Thoracic aorta (tissue), 2 donors: ENCODE measurements around the gene MAD1L1. TPM values are rescaled to one million over a fixed set of nuclear protein-coding genes. Genes with fewer than 3 reads are reported as not detected.

Experiments
- ATAC-seq: fragments of 150-250 bp; one replicate; pipeline ENCODE4 v1.8.0; 2017; ENCODE audit warnings: low read depth; ENCODE audit not compliant: insufficient number of reproducible peaks, low FRiP score
- DNase-seq: peaks from one replicate; pipeline ENCODE4 v3.0.0-alpha.2; 2020; ENCODE audit warnings: low spot score
- H3K27ac ChIP-seq, 2 donors: fragments of 200-600 bp; sonication (generic); 1 replicate in 1 of 2; 2 replicates in 1 of 2; pipeline ENCODE4 v1.5.1; 2016; ENCODE audit warnings: mild to moderate bottlenecking in 2 of 2, moderate library complexity in 2 of 2
- H3K27me3 ChIP-seq: fragments of 200-600 bp; sonication (generic); replicated peaks from 2 replicates; pipeline ENCODE4 v1.6.0; 2016; ENCODE audit warnings: mild to moderate bottlenecking; ENCODE audit not compliant: insufficient read depth
- H3K36me3 ChIP-seq: fragments of 200-600 bp; sonication (generic); one replicate; pipeline ENCODE4 v1.5.1; 2016
- H3K4me1 ChIP-seq, 2 donors: fragments of 200-600 bp; sonication (generic); 1 replicate in 1 of 2; 2 replicates in 1 of 2; pipeline versions ENCODE4 v1.5.1 to v1.6.0; 2016; ENCODE audit warnings: low read depth in 2 of 2, mild to moderate bottlenecking in 1 of 2; ENCODE audit not compliant: control insufficient read depth in 1 of 2
- H3K4me3 ChIP-seq: fragments of 200-600 bp; sonication (generic); 2 replicates; pipeline ENCODE4 v1.5.1; 2016; ENCODE audit warnings: mild to moderate bottlenecking
- H3K9me3 ChIP-seq: fragments of 200-600 bp; sonication (generic); 2 replicates; pipeline ENCODE4 v1.5.1; 2016
- total RNA-seq, 2 donors: library from RNA; depleted of rRNA; stranded (reverse); fragments of >200 nt; gene quantifications; one replicate each; pipeline versions ENCODE4 v1.1.0 to v1.2.3, GENCODE V29; 2016
- TF ChIP-seq, protein P1 (sequence below): fragments of 200-600 bp; sonication (generic); IDR thresholded peaks from one replicate; pipeline ENCODE4 v1.5.1; 2019; ENCODE audit warnings: antibody characterized with exemption

Gene MAD1L1
- total RNA-seq, 2 donors from 2014 or later = 27.4 to 41.3 TPM

GRCh38 chr7:2132243-2132642, 100.5 kb downstream of the MAD1L1 start:
- no peaks in the 10 kb centered on the region for H3K27me3 ChIP-seq
- ATAC-seq = no peak
- no peak for DNase-seq
- peaks cover 4% of the 10 kb centered on the region for H3K36me3 ChIP-seq
- H3K4me3 ChIP-seq = no peak overlapping the region
- H3K27ac ChIP-seq = no peak overlapping the region
- no peaks in the 10 kb centered on the region for H3K9me3 ChIP-seq
- TF ChIP-seq, protein P1, sequence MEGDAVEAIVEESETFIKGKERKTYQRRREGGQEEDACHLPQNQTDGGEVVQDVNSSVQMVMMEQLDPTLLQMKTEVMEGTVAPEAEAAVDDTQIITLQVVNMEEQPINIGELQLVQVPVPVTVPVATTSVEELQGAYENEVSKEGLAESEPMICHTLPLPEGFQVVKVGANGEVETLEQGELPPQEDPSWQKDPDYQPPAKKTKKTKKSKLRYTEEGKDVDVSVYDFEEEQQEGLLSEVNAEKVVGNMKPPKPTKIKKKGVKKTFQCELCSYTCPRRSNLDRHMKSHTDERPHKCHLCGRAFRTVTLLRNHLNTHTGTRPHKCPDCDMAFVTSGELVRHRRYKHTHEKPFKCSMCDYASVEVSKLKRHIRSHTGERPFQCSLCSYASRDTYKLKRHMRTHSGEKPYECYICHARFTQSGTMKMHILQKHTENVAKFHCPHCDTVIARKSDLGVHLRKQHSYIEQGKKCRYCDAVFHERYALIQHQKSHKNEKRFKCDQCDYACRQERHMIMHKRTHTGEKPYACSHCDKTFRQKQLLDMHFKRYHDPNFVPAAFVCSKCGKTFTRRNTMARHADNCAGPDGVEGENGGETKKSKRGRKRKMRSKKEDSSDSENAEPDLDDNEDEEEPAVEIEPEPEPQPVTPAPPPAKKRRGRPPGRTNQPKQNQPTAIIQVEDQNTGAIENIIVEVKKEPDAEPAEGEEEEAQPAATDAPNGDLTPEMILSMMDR = no peak
- no peaks in the 10 kb centered on the region for H3K4me1 ChIP-seq

GRCh38 chr7:2131800-2132199, 100.9 kb downstream of the MAD1L1 start:
- H3K27ac ChIP-seq = no peak overlapping the region
- peaks cover 4% of the 10 kb centered on the region for H3K36me3 ChIP-seq
- no peak for DNase-seq
- no peaks in the 10 kb centered on the region for H3K4me1 ChIP-seq
- ATAC-seq = no peak
- no peak overlapping the region for H3K4me3 ChIP-seq
- no peaks in the 10 kb centered on the region for H3K9me3 ChIP-seq
- no peaks in the 10 kb centered on the region for H3K27me3 ChIP-seq
- TF ChIP-seq, protein P1 = no peak

GRCh38 chr7:2131341-2131740, 101.4 kb downstream of the MAD1L1 start:
- Histone ChIP-seq H3K36me3 (peaks cover 4% of the 10 kb centered on the region), H3K9me3 (no peaks in the 10 kb centered on the region), H3K4me1 (no peaks in the 10 kb centered on the region), H3K4me3 (no peak overlapping the region), H3K27ac (no peak overlapping the region), H3K27me3 (no peaks in the 10 kb centered on the region)
- DNase-seq (no peak), ATAC-seq (no peak)
- TF ChIP-seq, protein P1 = no peak

DNA sequence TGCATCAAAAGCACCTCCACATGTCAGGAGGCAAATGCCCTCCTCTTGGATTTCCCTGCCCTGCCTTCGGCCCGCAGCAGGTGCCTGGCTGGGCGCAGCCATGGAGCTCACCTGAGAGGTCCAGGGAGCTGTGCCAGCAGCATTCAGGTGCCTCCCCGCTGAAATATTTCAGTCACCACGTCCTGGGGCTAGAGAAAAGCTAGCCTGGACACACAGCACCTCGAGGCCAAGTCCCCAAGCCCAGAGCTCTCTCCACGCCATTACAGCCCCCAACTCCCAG, 102.7 kb downstream of the MAD1L1 start:
- Histone ChIP-seq H3K9me3 (no peaks in the 10 kb centered on the region), H3K36me3 (no peaks in the 10 kb centered on the region), H3K27ac (no peak overlapping the region), H3K4me1 (no peaks in the 10 kb centered on the region), H3K27me3 (no peaks in the 10 kb centered on the region), H3K4me3 (no peak overlapping the region)
- DNase-seq (no peak), ATAC-seq (no peak)
- TF ChIP-seq, protein P1 = no peak

DNA sequence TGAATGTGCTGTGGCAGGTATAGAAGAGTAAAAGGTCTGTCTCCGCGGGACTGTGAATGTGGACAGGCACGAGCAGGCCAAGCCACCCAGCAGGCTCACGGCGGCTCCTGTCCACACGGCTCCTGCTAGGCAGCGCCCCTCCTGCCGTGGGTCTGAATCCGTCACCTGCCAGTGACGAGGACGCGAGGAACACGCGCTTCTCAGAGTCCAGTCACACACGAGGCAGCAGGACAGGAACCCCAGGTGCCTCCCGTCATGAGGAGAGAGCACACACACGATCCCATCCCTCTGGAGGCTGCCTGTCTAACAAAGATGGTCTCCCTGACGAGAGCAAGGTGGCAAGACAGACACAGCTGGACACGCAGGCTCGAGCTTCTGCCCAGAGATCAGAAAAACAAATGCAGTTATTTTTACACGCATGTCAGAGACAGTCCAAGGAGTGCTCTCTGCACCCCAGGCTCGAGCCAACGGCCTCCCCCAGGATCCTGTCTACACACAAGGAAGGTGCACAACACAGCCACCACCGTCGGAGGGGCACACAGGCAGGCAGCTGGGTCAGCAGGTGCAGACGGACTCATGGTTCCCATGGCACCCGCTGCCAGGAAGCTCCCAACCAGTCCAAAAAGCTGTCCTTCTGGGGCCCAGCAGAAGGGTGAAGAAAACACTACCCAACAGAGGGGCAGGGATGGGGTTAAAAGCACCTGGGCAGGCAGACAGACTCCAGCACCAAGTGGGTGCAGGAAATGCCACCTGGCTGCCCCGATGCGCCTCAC, 103.2 kb downstream of the MAD1L1 start:
- Histone ChIP-seq H3K9me3 (no peaks in the 10 kb centered on the region), H3K4me3 (no peak overlapping the region), H3K36me3 (no peaks in the 10 kb centered on the region), H3K4me1 (no peaks in the 10 kb centered on the region), H3K27ac (no peak overlapping the region), H3K27me3 (no peaks in the 10 kb centered on the region)
- ATAC-seq = no peak
- TF ChIP-seq, protein P1 = no peak
- DNase-seq = no peak
